Smooth muscle cell (in vitro differentiated cells): Measurements from ENCODE around the gene CARD16. TPM values are rescaled to one million over a fixed set of nuclear protein-coding genes. Genes with fewer than 3 reads are reported as not detected.
"Not testable (repeated sequence)": the region's sequence is repeated elsewhere in the genome, so short reads cannot be mapped to it uniquely, and the experiment has no call there.

ENCODE experiments used
- DNase-seq: peaks from one replicate; lab custom pipeline; 2025; ENCODE audit not compliant: unreplicated experiment; lab: John Stamatoyannopoulos, UW
- H2AFZ ChIP-seq: fragments of 200-600 bp; sonication (generic); 2 replicates; pipeline ENCODE4 v1.6.0; 2016; ENCODE audit warnings: antibody characterized with exemption, low read depth, mild to moderate bottlenecking
- H3F3A ChIP-seq: fragments of 200-600 bp; sonication (generic); 2 replicates; pipeline ENCODE4 v1.6.0; 2017; ENCODE audit warnings: antibody characterized with exemption, low read depth
- H3K27ac ChIP-seq: fragments of 200-600 bp; sonication (generic); 2 replicates; pipeline ENCODE4 v1.5.1; 2016; ENCODE audit warnings: low read depth, mild to moderate bottlenecking
- H3K27me3 ChIP-seq: fragments of 200-600 bp; sonication (generic); 2 replicates; pipeline ENCODE4 v1.6.1; 2016; ENCODE audit warnings: low read depth, mild to moderate bottlenecking
- H3K36me3 ChIP-seq: fragments of 200-600 bp; sonication (generic); 2 replicates; pipeline ENCODE4 v1.5.1; 2016; ENCODE audit warnings: low read depth
- H3K4me1 ChIP-seq: fragments of 200-600 bp; sonication (generic); 2 replicates; pipeline ENCODE4 v1.5.1; 2016; ENCODE audit warnings: low read depth
- H3K4me2 ChIP-seq: fragments of 200-600 bp; sonication (generic); 2 replicates; pipeline ENCODE4 v1.6.0; 2016; ENCODE audit warnings: mild to moderate bottlenecking
- H3K4me3 ChIP-seq: fragments of 200-600 bp; sonication (generic); 2 replicates; pipeline ENCODE4 v1.5.1; 2016; ENCODE audit warnings: mild to moderate bottlenecking
- H3K79me2 ChIP-seq: fragments of 200-600 bp; sonication (generic); 2 replicates; pipeline ENCODE4 v1.6.0; 2016; ENCODE audit warnings: low read depth, mild to moderate bottlenecking
- H3K9ac ChIP-seq: fragments of 200-600 bp; sonication (generic); 2 replicates; pipeline ENCODE4 v1.6.0; 2016; ENCODE audit warnings: low read depth
- H3K9me3 ChIP-seq: fragments of 200-600 bp; sonication (generic); replicated peaks from 2 replicates; pipeline ENCODE4 v1.5.1; 2016; ENCODE audit warnings: low read depth
- H4K20me1 ChIP-seq: fragments of 200-600 bp; sonication (generic); 2 replicates; pipeline ENCODE4 v1.6.0; 2016; ENCODE audit warnings: low read depth
- WGBS: methylation state at CpG from one replicate; pipeline ENCODE4 v1.1.7; 2016; ENCODE audit warnings: low lambda C conversion rate; 5-methylcytosine and 5-hydroxymethylcytosine counted together
- polyA plus RNA-seq: library from polyadenylated mRNA; unstranded; fragments of >200 nt; fragmentation: Nextera tagmentation; extraction: Ambion mirVana; gene quantifications from 2 replicates; pipeline ENCODE4 v1.2.1, GENCODE V29; 2016
- total RNA-seq: library from RNA; depleted of rRNA; stranded (reverse); fragments of >200 nt; gene quantifications from 2 replicates; pipeline ENCODE4 v1.2.3, GENCODE V29; 2014
- TF ChIP-seq, protein P1 (sequence below): fragments of 200-600 bp; sonication (generic); IDR thresholded peaks from 2 replicates; pipeline ENCODE4 v1.5.1; 2017; ENCODE audit warnings: borderline replicate concordance, mild to moderate bottlenecking, antibody characterized with exemption; ENCODE audit not compliant: insufficient read depth, poor library complexity, severe bottlenecking

CARD16 gene
- total RNA-seq (1.3 and 3.7 TPM in 2 replicates), polyA plus RNA-seq (5.5 and 12.7 TPM in 2 replicates)

DNA sequence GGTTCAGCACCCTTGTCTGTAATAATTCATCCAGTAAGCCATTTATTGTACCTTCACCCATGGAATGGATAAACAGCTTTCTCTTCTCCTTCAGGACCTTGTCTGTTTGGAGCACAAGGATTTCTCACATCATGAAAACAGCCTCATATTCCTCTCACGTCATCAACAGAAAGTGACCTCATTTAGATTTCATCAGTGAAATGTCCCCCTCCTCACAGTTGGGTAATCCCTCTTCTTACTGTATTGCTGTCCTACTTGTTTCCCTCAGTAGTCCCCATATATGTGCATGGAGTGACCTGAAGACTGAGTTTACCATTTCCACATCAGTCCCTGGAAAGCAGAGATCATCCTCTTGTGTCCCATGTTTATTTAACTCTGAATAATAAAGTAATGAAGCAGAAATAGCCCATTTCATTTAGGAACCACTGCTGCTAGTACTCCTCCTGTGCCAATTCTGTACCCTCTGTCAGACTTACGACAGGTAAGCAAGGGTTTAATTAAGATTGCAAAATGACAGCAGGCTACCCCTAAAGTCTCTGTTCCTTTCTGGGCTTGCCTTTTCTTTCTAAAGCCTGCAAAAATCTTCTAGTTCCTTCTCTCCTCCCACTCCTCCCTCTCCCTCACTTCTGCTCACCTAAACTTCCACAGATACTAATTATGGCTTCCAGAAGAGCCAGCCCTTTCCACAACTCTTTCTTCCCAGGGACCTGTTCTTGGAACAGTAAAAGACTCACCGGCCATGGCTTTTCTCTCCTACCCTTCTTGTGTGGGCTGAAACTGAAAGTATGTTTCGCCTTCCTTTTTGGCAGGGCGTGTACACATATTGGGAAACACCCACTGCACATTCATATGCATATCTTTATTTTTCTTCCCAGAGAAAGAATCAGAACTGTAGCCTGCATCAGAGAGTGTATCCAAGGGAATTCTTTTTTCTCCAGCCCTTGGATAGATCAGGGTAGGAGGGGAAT is at the start of gene CARD16:
Gene CARD16, minus strand, starts transcription at position 779 of the 968 bp plus-strand sequence. Its CDS starts 38 bp downstream, at position 741.
- not testable (repeated sequence) for H3K9me3 ChIP-seq, H3K9ac ChIP-seq, H3K27me3 ChIP-seq, H4K20me1 ChIP-seq, DNase-seq, H3F3A ChIP-seq, H3K4me1 ChIP-seq, H3K79me2 ChIP-seq, H3K36me3 ChIP-seq
- Histone ChIP-seq H2AFZ (peak within 1 kb of the TSS; percentile 12), H3K4me2 (peak within 1 kb of the TSS; percentile 65), H3K27ac (peak within 1 kb of the TSS; percentile 84), H3K4me3 (peak within 1 kb of the TSS; percentile 27)
- 57% methylated on average over 5 of the region's 5 CpGs for WGBS

DNA sequence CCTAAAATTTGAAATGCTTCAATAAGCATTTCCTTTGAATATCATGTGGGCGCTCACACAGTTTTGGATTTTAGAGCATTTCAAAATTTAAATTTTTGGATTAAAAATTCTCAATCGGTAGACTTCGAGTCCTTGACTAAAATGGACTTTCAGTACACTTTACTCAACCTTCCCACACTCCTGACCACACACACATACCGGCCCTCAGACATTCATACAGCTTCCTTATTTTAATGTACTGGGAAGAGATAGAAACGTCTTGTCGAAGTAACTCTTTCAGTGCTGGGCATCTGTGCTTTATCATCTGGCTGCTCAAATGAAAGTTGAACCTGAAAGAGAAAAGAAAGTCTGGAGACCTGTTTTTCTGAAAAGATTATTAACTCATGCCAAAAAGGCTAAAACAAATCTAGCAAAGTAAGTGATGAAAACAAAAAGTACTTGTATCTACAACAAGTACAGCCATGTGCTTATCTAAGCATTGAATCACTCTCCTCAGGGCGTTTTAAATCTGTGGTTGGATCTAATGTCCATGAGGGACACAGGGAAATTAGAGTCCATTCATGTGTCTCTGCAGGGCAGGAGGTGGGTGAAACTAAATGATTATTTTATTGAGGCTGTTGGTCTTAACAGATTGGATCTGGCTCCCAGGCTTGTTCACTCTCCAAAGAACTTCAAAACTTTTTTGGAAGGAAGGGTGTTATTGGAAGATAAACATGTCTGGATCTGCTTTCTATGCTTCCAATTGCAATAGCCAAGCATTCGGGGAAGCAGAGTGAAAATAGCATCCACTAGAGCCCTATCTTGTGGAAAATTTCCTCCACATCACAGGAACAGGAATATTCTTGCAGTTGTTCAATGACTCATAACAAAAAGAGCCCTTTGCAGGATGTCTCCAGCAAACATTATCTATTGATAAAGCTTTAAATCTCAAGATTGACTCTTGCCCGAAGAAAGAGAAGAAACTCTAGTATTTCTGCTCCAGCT is 47.4 kb upstream of the CARD16 start:
- Histone ChIP-seq H3K9ac (no peak overlapping the region), H3K4me1 (peaks cover 4% of the 10 kb centered on the region), H3K27me3 (no peaks in the 10 kb centered on the region), H3K79me2 (no peaks in the 10 kb centered on the region), H2AFZ (peak overlapping the region; percentile 46), H3K36me3 (no peaks in the 10 kb centered on the region), H3K9me3 (no peaks in the 10 kb centered on the region), H3F3A (peaks cover 2% of the 10 kb centered on the region), H3K4me3 (no peak overlapping the region), H3K4me2 (peak overlapping the region; percentile 52), H3K27ac (no peak overlapping the region), H4K20me1 (no peaks in the 10 kb centered on the region)
- 32% methylated on average over 9 of the region's 9 CpGs for WGBS
- DNase-seq: no peak
- TF ChIP-seq, protein P1, sequence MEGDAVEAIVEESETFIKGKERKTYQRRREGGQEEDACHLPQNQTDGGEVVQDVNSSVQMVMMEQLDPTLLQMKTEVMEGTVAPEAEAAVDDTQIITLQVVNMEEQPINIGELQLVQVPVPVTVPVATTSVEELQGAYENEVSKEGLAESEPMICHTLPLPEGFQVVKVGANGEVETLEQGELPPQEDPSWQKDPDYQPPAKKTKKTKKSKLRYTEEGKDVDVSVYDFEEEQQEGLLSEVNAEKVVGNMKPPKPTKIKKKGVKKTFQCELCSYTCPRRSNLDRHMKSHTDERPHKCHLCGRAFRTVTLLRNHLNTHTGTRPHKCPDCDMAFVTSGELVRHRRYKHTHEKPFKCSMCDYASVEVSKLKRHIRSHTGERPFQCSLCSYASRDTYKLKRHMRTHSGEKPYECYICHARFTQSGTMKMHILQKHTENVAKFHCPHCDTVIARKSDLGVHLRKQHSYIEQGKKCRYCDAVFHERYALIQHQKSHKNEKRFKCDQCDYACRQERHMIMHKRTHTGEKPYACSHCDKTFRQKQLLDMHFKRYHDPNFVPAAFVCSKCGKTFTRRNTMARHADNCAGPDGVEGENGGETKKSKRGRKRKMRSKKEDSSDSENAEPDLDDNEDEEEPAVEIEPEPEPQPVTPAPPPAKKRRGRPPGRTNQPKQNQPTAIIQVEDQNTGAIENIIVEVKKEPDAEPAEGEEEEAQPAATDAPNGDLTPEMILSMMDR: no peak

DNA sequence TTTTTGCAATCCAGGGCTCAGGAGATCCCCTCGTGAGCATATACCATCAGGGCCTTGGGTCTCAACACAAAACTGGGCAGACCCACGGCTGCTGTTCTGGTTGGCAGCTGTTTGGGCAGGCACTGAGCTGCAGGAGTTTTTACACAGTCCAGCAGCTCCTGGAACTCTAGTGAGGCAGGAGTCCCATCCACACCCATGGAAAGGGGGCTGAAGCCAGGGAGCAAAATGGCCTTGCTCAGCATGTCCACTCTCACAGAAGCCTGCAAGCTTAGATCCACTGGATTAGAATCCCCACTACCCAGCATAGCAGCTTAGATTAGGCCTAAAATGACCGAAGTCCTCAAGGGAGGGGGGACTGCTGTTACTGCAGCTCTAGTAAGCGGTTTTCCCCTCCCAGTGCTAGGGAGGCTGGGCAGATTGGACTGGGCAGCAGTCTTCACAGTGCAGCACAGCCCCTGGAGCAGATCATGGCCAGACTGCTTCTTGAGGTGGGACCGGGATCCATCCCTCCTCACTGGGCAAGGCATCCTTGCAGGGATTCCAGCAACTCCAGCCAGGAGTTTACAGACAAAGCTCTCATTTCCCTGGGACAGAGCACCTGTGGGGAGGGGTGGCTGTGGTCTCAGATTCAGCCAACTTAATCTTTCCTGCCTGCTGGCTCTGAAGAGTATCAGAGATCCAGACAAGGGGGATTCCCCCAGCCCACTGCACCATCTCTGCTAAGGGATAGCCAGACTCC is 36.4 kb upstream of the CARD16 start:
- Histone ChIP-seq H3K36me3 (no peaks in the 10 kb centered on the region), H3K4me3 (no peak overlapping the region), H3K9me3 (no peaks in the 10 kb centered on the region), H2AFZ (no peak overlapping the region), H3K4me2 (no peak overlapping the region), H3K27me3 (no peaks in the 10 kb centered on the region), H3K79me2 (no peaks in the 10 kb centered on the region), H3K27ac (no peak overlapping the region), H4K20me1 (no peaks in the 10 kb centered on the region), H3K4me1 (no peaks in the 10 kb centered on the region), H3F3A (no peaks in the 10 kb centered on the region), H3K9ac (no peak overlapping the region)
- DNase-seq: no peak
- WGBS: 95% methylated on average over 5 of the region's 5 CpGs
- TF ChIP-seq, protein P1: no peak

DNA sequence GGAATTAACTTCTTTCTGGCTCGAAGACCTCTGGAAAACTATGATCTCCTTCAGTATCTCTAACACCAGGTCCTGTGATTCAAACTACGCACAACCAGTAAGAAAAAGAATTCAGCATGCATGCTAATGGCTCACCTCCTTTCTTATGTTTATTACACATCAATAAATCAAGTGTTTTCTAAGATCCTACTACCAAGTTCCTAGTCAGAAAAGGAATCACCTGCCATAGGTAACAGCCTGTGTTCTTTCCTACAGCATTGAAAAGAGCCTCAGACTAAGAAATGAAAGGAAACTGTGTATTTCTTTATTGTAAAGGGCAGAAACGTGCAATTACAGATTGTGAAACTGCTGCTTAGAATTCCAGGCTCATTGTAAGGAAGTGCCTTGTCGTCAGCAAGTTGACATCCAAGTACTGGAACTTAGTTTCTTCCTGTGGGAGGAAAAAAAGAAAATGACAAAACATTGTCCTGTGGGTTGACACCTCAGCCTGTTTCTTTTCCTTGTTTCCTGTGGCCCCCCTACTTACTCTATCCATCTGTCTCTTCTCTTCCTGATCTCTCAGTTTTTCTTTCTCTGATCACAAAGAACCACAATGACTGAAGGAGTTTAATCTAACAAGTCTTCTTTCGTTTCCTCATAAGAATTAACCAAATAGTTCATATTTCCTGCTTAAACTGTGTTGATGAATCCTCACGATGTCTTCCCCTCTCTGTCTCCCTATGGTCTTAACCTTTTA is 35.2 kb upstream of the CARD16 start:
- H2AFZ ChIP-seq: peak overlapping the region; percentile 75

More for the DNA sequence above, 35.2 kb upstream of the CARD16 start:
- not testable (repeated sequence) for H3F3A ChIP-seq, H3K4me3 ChIP-seq, H3K9ac ChIP-seq, DNase-seq, H3K4me1 ChIP-seq, H3K9me3 ChIP-seq, H3K27me3 ChIP-seq, H3K79me2 ChIP-seq, H3K27ac ChIP-seq, H4K20me1 ChIP-seq, H3K36me3 ChIP-seq
- peak overlapping the region; percentile 46 for H3K4me2 ChIP-seq
- 57% methylated on average over 6 of the region's 6 CpGs for WGBS
